Activated CD4-positive, CD25-positive, alpha-beta regulatory T cell treated with anti-CD3 and anti-CD28 coated beads, Interleukin-2, amount 50 U/mL, for 24 hours (primary cell): ENCODE data around the gene SEMA6B.

ENCODE experiments used
- ATAC-seq, 2 donors: fragments of 150-1000 bp; cut with Tn5 transposase; one replicate each; pipeline ENCODE4 v1.10.0; 2021; ENCODE audit warnings: mild to moderate bottlenecking in 1 of 2, moderate library complexity in 1 of 2

SEMA6B gene

DNA sequence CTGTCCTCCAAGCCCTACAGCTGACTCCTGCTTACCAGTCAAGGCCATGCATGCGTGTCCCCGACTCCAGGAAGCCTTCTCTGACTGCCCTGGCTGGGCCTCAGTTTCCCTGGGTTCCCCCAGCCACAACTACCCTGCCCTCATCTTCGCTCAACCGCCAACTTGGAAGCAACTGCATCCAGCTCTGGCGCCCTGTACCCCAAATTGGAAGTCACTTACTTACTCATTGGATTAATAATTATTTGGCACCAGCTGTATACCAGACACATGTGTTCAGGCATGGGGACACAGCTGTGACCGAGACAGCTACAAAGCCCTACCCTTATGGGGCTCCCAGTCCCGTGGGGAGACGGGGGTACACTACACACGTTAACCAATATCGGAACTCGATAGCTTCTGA is 10.9 kb upstream of the SEMA6B start:
- ATAC-seq = no peak

DNA sequence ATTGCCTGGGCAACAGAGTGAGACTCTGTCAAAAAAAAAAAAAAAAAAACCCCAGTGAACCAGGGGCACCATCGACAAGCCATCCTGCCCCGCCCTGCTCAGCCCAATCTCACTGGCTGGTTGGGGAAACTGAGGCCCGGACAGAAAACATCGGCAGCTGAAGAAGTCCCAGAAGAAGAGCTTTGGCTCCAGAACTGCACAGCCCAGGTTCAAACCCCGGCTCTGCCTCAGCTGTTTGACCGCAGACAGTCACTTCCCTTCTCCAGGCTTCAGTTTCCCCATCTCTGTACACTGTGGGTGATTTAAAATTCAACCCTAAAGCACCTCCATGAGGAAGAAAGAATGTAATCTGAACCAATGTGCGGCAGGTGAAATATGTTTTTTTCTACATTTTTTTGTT is 9.4 kb upstream of the SEMA6B start:
- no peak for ATAC-seq

DNA sequence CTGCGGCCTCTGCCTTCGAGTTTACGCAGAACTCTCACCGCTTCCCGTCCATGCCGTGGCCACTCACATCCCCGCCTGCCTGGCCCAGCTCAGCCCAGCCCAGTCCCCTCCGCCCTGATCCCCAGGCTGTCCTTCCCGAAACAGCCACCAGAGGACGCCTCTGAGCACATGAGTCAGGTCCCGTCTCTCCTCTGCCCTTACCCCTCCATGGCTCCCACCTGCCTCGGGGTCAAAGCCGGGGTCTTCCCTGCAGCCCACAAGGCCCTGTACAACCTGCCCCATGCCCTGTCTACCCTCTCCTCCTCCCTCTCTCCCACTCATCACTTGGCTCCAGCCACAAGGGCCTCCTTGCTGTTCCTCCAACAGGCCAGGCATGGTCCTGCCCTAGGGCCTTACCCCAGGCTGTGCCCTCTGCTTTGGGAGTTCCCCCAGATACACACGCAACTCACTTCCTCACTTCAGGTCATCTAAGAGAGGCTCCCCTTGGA is 8.1 kb upstream of the SEMA6B start:
- peak; percentile 44 to 48 for ATAC-seq

DNA sequence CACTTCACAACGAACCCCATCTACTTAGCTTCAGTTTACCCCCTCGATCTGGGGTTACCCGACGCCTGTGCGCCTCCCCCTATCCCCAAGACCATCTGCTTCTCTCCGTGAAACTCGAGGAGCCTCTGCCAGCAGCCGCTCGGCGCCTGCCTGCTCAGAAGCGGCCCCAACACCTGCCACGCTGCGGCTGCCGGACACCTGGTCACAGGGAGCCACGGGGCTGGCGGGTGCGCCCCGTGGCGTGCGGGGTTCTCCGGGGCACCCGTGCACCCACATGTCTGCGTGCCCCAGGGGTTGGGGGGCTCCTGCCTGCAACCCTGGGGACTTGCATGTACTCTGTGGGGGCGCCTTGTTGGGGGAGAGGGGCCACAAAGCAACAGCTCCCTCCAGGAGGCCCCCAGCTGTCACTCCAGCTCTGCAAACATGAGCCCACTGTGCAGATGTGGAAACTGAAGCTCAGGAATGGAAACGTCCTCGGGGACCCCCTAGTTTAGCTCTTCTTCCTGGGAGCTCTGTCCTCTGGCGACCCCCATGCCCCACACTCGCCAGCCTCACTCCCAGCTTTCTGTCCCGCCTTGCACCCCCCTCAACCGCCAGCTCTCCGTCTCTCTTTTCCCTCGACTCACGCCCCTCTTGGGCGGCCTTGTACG is 7.0 kb upstream of the SEMA6B start:
- ATAC-seq = no peak

DNA sequence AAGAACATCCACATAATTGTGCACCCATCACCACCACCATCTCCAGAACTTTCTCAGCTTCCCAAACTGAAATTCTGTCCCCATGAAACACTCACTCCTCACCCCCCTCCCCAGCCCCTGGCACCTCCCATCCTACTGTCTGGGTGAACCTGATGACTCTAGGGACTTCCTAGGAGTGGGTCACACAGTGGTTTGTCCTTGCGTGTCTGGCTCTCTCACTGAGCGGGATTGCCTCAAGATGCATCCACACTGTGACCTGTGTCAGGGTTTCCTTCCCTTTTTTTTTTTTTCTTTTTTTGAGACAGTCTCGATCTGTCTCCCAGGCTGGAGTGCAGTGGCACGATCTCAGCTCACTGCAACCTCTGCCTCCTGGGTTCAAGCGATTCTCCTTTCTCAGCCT is 4.1 kb upstream of the SEMA6B start:
- peak in 1 of 2 donors; percentile 30 for ATAC-seq

DNA sequence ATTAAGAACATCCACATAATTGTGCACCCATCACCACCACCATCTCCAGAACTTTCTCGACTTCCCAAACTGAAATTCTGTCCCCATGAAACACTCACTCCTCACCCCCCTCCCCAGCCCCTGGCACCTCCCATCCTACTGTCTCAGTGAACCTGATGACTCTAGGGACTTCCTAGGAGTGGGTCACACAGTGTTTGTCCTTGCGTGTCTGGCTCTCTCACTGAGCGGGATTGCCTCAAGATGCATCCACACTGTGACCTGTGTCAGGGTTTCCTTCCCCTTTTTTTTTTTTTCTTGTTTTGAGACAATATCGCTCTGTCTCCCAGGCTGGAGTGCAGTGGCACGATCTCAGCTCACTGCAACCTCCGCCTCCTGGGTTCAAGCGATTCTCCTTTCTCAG is 2.6 kb upstream of the SEMA6B start:
- peak in 1 of 2 donors; percentile 41 for ATAC-seq

DNA sequence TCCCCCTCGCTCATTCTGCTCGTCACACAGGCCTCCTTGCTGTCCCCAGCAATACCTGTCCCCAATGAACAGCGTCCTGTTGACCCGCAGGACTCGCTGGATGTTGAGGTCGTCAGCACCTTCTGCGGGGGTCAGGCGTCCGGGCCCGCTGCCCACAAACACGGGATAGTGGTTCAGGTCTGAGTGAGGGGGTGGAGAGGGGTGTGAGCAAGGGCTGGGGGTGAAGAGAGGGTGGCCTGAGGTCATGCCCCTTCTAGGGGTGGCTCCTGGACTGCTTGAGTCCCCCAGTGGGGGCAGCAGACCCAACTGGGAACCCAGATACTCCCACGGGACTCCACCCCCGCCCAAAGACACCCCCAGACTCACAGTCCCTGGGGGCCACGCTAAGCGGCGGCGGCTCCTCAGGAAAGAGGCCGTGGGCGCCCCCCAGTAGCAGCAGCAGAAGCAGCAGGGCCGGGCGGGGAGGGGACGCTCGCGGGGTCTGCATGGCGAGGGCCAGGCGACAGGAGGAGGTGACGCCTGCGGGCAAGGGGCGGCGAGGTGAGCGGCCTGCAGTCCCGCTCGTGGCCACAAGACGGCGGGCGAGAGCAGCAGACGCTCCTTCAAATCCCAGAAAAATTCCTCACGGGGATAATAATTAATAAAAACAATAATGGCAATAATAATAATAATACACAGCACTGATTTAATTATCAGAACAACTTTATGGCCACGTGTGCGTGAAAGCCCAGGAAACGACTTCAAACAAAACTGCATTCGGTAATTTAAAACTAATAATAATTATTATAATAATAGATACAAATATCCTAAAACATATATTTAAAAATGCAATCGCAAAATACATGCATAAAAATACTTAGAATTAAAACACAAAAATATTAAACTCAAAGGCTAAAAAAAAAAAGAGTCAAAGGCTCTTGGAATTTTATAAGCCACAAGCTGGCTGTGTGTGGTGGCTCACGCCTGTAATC is 1.2 kb downstream of the SEMA6B start:
- no peak for ATAC-seq

DNA sequence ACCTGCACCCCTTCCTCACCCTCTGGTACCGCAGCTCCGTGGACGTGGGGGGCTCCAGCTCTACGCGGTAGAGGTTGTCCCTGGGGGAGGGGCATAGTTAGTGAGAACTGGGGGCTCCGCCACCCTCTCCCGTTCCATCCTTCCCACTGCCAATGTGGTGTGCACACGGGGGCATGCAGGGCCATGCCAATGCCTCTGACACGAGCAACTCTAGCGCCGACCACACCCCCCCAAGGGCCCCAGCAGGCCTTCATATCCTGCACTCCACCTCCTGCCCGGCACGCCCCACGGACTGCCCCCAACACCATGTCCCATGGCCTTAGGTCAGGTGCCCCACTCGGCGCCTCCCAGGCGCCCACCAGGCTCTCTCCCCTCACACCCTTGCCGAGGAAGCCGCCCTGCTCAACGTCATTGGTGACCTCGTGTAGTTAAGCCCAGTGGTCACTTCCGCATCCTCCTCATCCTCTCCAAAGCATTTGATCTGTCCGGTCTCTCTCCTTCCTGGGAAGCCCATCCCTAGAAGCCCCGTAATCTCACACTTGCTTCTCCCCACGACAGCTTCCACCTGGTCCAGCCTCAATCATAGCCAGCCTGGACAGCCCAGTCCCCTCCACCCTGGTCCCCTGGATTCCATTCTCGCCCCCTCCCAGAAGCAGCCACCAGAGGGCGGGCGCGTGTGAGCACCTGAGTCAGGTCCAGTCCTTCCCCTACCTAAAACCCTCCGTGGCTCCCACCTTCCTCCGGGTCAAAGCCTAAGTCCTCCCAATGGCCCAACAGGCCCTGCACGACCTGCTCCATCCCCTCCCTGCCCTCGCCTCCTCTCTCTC is 2.1 kb downstream of the SEMA6B start:
- peak in 1 of 2 donors; percentile 28 for ATAC-seq

DNA sequence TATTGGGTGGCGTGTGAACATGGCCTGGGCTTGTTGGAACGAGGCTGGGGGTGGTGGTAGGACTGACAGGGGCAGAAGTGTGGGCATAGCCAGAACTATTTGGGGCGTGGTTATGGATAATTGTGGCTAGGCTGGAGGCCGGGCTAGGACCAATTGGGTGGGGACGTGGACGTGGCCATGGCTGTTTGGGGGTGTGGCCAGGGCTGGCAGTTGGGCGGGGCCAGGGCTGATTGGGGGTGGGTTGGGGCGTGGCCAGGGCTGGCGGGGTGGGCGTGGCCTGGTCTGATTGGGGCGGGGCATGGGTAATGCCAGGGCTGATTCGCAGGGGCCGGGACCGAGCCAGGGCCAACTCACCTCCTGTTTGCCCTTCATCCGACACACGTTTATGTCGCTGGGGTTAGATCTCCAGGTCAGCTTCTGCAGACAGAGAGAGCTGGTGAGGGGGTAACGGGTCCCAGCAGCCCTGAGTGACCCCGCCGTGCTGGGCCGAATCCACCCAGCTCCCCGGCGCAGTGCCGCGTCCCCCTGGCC is 2.8 kb downstream of the SEMA6B start:
- no peak for ATAC-seq

DNA sequence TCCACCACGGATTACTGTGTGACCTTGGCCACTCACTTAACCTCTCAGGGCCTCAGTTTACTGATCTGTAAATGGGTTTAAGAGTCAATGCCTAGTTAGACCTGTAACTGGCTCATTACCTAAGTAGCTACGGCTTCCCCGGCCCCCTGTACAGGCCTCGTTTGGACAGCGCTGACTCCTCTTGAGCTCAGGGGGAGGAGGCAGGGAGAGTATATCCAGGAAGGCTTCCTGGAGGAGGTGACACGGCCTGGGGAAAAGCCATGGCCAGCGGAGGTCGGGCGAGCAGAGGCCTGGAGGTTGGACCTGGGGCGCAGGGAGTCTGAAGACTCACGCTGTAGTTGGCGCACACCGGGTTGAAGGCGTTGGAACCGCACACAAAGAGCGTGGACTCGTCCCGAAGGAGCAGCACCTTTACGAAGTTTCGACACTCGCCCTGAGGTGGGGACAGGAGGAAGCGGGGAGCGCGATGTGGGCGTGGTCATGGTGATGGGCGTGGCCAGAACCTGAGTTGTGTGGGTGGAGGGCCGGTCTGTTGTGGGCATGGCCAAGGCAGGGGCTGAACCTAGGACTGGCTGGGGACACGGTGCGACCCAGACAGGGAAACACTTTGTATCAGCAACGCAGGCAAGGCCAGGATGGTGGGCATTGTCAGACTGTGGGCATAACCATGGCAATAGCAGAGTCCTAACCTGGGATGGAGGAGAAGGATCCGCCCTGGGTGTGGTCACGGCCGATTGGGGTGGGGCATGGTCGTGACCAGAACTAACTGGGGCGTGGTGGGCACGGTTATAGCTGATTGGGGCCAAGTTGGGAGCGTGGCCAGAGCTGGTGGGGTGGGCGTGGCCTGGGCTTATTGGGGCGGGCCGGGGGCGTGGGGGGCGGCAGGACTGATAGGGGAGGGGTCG is 3.6 kb downstream of the SEMA6B start:
- ATAC-seq = no peak

DNA sequence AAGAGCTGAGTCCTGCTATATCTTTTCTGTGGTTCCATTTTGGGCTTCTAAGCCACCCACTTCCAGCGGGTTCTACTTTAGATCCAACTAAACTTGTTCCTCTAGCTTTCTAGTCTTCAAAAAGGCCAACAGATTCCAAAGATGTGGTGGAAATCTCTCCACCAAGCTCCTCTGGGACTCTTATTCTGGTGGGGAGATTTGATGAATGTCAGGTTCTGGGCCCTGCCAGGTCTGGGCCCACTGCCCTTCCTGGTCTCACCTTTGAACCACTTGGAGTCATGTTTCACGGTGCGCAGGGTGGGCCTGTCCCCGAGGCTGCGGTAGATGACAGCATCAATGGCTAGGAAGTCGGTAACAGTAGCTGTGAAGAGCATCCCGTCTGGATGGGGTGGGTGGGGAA is 4.8 kb downstream of the SEMA6B start:
- ATAC-seq = no peak

DNA sequence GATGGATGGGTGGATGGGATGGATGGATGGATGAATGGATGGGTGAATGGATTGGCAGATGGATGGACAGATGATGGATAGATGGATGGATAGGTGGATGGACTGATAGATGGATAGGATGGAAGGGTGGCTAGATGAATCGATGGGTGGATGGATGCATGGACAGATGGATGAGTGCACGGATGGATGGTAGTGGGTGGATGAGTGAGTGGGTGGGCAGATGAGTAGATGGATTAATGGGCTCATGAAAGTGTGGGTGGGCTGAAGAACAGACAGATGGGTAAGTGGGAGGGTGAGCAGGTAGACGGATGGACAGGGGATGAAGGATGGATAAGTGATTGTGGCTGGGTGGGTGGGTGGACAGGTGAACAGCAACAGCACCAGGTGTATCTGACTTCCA is 5.7 kb downstream of the SEMA6B start:
- ATAC-seq = no peak

DNA sequence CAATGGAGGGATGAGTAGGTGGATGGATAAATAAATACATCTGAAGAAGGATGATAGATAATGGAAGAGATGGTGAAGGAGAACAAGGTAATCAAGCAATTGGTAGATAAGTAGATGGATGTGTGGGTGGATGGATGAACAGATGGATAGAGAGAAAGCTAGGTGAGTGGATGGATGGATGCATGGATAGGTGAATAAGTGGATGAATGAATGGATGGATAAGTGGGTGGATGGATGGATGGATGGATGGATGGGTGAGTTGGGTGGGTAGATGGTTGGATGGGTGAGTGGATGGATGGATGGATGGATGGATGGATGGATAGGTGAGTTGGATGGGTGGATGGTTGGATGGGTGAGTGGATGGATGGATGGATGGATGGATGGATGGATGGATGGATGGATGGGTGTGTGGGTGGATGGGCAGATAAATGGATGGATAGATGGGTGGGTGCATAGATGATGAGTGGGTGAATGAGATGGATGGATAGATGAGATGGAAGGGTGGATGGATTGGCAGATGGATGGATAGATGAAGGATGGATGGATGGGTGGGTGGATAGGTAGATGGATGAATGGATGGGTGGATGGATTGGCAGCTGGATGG is 6.3 kb downstream of the SEMA6B start:
- ATAC-seq = no peak

DNA sequence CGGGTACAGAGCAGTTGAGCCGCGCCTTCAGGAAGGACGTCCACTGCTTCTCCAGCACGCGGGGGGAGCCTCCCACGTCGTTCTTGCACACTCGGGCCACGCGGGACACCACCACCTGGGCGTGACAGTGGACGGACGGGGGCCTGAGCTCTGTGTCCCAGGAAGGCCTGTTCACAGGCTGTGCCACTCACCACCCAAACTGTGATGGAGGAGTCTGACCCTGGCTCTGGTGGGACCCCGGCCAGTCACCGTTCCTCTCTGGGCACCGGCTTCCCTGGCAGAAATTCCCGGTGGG is 7.0 kb downstream of the SEMA6B start:
- no peak for ATAC-seq

DNA sequence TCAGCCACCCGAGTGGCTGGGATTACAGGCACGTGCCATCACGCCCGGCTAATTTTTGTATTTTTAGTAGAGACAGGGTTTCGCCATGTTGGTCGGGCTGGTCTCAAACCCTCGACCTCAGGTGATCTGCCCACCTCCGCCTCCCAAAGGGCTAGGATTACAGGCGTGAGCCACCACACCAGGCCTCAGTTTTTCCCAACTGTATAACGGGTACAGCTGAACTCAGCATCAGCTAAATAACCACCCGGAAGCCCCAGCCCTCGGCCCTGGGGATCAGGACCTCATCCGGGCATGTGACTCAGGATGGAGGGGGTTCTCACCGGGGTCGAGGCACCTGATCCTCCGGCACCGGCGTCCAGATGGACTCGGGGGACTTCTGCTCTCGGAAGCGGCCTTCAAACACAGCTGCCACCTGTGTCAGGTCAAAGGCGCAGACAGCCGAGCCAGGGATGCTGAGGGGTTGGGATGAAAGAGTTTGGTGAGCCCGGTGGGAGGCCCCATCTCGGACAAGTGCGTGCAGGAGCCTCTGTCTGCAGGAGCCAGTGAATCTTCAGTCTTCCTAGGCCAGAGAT is 8.9 kb downstream of the SEMA6B start:
- ATAC-seq = no peak

DNA sequence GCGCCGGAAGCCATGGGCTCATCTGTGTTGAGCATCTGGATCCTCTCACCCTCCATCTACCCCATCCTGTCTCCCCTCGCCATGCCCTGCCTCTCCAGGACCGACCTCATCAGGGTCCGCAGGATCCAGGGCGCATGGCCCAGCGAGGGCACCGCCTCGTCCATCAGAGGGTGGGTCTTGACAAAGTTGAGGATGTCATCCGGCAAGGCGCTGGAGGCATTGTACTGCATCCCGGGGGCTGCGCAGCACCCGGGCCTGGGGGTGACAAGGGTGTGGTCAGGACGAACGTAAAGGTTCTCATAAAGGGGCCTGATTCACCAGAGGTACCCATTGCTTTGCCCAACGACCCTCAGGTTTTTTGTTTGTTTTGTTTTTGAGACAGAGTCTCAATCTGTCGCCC is 9.5 kb downstream of the SEMA6B start:
- no peak for ATAC-seq

DNA sequence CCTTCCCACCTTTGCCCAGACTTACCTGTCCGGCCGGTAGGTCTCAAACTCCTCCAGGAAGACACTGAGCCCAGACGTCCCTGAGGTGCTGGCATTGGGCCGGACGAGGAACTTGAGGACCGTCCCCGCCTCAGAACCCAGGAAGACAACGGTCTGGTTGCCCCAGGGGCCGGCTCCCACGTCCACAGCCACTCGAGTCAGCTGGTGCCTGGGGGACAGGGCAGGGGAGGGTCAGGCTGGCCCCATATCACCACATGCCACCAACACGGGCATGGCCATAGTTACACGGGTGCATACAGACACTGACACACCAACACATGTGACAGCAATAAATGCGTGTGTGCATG is 11.3 kb downstream of the SEMA6B start:
- no peak for ATAC-seq

DNA sequence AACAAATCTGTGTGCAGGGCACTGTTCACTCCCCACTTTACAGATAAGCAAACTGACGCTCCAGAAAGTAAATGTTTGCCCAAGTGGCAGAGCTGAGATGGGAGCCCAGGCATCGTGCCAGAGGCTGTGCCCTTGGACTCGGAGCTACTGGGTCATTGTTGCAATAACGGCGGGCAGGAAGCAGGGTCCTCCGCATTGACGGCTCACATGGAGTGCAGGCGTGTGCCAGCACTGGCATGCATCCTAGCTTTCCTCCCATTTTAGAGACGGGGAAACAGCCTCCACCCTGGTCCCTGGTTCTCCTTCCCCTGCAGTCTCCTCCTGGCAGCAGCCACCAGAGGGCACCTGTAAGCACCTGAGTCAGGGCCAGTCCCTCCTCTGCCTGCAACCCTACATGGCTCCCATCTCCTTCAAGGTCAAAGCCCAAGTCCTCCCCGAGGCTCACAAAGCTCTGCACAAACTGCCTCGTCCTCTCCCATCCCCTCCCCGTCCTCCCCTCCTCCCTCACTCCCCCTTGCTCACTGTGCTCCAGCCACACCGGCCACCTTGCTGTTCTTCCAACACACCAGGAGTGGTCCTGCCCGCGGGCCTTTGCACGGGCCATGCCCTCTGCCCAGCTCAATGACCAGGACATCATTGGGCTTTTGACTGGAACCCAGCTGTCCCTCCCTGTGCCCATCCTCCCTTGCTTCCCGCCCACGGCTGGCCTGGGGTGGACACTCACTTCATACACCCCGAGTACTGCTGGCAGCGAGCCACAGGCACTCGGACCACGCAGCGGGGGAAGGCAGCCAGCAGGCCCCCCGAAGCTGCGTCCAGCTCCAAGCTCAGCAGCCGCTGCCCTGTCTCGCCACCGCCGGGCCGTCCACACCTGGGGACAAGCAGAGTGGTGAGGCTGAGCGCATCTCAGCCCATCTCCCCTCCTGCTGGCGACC is 11.9 kb downstream of the SEMA6B start:
- peak in 1 of 2 donors; percentile 33 for ATAC-seq

DNA sequence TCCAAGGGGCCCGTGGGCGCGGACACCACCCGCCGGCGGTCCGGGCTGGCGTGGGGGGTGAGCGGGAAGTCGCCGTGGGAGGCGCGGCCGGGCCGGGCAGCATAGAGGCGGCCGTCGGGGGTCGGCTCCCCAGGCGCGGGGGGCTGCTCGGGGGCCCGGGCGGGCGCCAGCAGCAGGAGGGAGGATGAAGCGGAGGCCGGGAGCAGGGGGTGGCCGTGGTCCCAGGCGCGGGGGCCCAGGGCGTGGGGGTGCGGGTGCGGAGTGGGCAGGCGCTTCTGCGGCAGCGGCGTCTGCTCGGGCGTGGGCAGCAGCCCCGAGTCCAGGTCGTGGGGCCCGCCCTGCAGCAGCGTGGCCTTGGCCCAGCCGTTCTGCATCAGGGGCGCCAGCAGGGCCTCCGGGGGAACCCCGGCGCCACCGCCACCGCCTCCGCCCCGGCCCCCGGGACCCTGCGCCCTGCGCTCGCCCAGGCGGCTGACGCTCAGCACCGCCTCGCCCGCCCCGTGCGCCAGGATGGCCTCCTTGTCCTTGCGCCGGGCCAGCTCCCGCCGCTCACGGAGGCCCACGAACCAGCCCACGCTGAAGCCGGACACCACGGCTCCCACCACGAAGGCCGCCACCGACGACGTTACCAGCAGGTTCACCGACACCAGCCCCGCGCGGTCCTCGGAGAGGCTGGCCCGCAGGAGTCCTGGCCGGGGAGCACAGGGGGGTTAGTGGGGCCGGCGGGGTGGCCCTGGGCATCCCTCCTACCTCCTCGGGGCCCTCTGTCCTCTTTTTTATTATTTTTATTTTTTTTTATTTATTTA is 15.4 kb downstream of the SEMA6B start:
- ATAC-seq = no peak
